Stimulated activated naive CD8-positive, alpha-beta T cell treated with anti-CD3 and anti-CD28 coated beads, Interleukin-15, Interleukin-2, amounts not matched to agents 100 ng/mL and 50 ng/mL, for 24 hours (primary cell): ENCODE data around the gene CCDC63.
"Not testable (repeated sequence)": the region's sequence is repeated elsewhere in the genome, so short reads cannot be mapped to it uniquely, and the experiment has no call there.

ENCODE experiments used
- H3K27ac Mint-ChIP-seq: one replicate; pipeline ENCODE4 v1.8.0; 2021; ENCODE audit warnings: mild to moderate bottlenecking, mixed read lengths
- H3K27me3 Mint-ChIP-seq: one replicate; pipeline ENCODE4 v1.8.0; 2021; ENCODE audit warnings: mixed read lengths
- H3K36me3 Mint-ChIP-seq: one replicate; pipeline ENCODE4 v1.8.0; 2021; ENCODE audit warnings: low read depth, mixed read lengths
- H3K4me1 Mint-ChIP-seq: one replicate; pipeline ENCODE4 v1.8.0; 2021; ENCODE audit warnings: low read depth, mixed read lengths
- H3K4me3 Mint-ChIP-seq: one replicate; pipeline ENCODE4 v1.8.0; 2021; ENCODE audit warnings: mild to moderate bottlenecking, mixed read lengths
- H3K9me3 Mint-ChIP-seq: one replicate; pipeline ENCODE4 v1.8.0; 2021; ENCODE audit warnings: mixed read lengths

CCDC63 gene

DNA sequence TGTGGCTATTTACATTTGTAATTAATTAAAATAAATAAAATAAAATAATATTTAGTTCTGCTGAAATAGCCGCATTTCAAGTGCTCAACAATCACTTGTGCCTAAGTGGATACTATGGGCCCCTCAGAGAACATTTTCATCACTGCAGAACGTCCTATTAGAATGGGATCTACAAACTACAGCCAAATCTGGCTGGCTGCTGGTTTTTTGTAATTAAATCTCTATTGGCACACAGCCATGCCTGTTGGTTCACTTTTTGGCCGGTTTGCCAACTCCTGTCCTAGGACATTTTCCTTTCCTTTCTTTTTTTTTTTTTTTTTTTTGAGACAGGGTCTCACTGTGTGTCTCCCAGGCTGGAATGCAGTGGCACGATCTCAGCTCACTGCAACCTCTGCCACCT lies 9.8 kb downstream of the CCDC63 start:
- Mint-ChIP-seq H3K36me3 (no peaks in the 10 kb centered on the region), H3K27ac (no peak overlapping the region), H3K9me3 (no peaks in the 10 kb centered on the region), H3K4me3 (no peak overlapping the region), H3K27me3 (no peaks in the 10 kb centered on the region), H3K4me1 (peaks cover 6% of the 10 kb centered on the region)

DNA sequence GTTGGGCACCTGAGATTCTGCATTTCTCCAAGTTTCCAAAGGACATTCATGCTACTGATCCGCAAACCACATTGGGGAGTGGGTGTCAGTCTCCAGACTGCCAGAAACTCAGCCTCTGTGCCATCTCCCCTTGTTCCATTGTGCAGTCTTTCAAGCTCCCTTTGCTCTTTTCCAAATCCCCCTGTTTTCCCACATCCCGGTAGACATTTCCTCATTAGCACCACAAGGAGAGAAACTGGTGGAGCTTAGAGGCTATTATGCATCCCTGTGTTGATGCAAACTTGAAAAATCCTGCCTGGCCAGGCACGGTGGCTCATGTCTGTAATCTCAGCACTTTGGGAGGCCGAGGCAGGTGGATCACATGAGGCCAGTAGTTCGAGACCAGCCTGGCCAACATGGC lies 10.7 kb downstream of the CCDC63 start:
- H3K36me3 Mint-ChIP-seq, result no peaks in the 10 kb centered on the region
- H3K4me3 Mint-ChIP-seq, result no peak overlapping the region
- no peak overlapping the region for H3K27ac Mint-ChIP-seq
- no peaks in the 10 kb centered on the region for H3K27me3 Mint-ChIP-seq
- no peaks in the 10 kb centered on the region for H3K9me3 Mint-ChIP-seq
- peaks cover 6% of the 10 kb centered on the region for H3K4me1 Mint-ChIP-seq

DNA sequence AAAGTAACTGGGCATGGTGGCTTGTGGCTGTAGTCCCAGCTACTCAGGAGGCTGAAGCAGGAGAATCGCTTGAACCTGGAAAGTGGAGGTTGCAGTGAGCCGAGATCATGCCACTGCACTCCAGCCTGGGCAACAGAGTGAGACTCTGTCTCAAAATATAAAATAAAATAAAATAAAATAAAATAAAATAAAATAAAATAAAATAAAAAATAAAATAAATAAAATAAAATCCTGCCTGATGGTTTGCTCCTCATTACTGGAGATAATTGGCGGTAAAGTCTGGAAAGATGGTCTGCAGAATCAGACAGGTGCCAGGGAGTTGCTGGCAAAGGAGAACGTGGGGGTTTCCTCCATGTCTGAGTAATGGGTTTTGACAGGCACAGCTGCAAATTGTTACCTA lies 11.2 kb downstream of the CCDC63 start:
- not testable (repeated sequence) for H3K4me3 Mint-ChIP-seq, H3K4me1 Mint-ChIP-seq, H3K27ac Mint-ChIP-seq, H3K9me3 Mint-ChIP-seq, H3K36me3 Mint-ChIP-seq, H3K27me3 Mint-ChIP-seq

- H3K4me1 Mint-ChIP-seq, result peaks cover 6% of the 10 kb centered on the region
- H3K27me3 Mint-ChIP-seq, result no peaks in the 10 kb centered on the region
- no peaks in the 10 kb centered on the region for H3K36me3 Mint-ChIP-seq
- no peak overlapping the region for H3K4me3 Mint-ChIP-seq
- H3K9me3 Mint-ChIP-seq, result no peaks in the 10 kb centered on the region
- no peak overlapping the region for H3K27ac Mint-ChIP-seq
Observed at GRCh38 chr12:110858848-110859247, 12.1 kb downstream of the CCDC63 start.

DNA sequence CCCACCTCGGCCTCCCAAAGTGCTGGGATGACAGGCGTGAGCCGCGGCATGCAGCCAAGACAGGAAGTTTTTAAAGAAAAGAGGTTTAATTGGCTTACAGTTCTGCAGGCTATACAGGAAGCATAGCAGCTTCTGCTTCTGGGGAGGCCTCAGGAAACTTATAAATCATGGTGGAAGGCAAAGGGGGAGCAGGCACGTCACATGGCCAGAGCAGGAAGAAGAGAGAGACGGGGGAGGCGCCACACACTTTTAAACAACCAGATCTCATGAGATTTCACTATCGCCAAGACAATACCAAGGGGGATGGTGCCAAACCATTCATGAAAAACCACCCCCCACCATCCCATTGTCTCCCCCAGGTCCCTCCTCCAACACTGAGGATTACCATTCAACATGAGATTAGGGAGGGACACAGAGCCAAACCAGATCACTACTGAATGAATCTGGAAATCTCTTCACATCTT lies 14.1 kb downstream of the CCDC63 start:
- Mint-ChIP-seq H3K4me3 (no peak overlapping the region), H3K27ac (no peak overlapping the region), H3K27me3 (no peaks in the 10 kb centered on the region), H3K36me3 (no peaks in the 10 kb centered on the region), H3K4me1 (peaks cover 6% of the 10 kb centered on the region), H3K9me3 (no peaks in the 10 kb centered on the region)

GRCh38 chr12:110861729-110862128 lies 14.9 kb downstream of the CCDC63 start:
- peaks cover 6% of the 10 kb centered on the region for H3K4me1 Mint-ChIP-seq
- no peak overlapping the region for H3K4me3 Mint-ChIP-seq
- no peaks in the 10 kb centered on the region for H3K27me3 Mint-ChIP-seq
- H3K9me3 Mint-ChIP-seq, result no peaks in the 10 kb centered on the region
- H3K27ac Mint-ChIP-seq, result no peak overlapping the region
- no peaks in the 10 kb centered on the region for H3K36me3 Mint-ChIP-seq

DNA sequence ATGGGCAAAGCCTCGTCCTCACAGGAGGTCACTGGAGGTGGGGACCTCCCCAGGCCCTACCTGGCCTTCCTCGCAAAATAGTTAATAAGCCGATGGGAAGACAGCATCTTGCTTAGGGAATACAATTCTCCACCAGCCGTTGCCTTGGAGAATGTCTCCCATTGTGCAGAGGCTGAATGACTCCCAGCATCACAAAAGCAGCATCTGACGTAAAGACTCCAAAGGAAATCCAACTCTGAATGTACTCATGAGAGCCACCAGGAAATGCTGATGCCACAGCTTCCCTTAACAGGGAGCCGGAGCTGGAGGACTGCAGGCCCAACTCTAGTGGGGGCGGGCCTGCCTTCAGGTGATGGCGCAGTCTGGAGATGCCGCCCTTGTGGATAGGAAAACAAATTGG lies 15.5 kb downstream of the CCDC63 start:
- H3K9me3 Mint-ChIP-seq, result no peaks in the 10 kb centered on the region
- H3K4me1 Mint-ChIP-seq, result peaks cover 6% of the 10 kb centered on the region
- H3K4me3 Mint-ChIP-seq, result no peak overlapping the region
- H3K27ac Mint-ChIP-seq, result no peak overlapping the region
- H3K27me3 Mint-ChIP-seq, result no peaks in the 10 kb centered on the region
- H3K36me3 Mint-ChIP-seq, result no peaks in the 10 kb centered on the region

GRCh38 chr12:110863161-110863560 lies 16.4 kb downstream of the CCDC63 start:
- Mint-ChIP-seq H3K27ac (no peak overlapping the region), H3K27me3 (no peaks in the 10 kb centered on the region), H3K9me3 (no peaks in the 10 kb centered on the region), H3K4me1 (peaks cover 6% of the 10 kb centered on the region), H3K36me3 (no peaks in the 10 kb centered on the region), H3K4me3 (no peak overlapping the region)

DNA sequence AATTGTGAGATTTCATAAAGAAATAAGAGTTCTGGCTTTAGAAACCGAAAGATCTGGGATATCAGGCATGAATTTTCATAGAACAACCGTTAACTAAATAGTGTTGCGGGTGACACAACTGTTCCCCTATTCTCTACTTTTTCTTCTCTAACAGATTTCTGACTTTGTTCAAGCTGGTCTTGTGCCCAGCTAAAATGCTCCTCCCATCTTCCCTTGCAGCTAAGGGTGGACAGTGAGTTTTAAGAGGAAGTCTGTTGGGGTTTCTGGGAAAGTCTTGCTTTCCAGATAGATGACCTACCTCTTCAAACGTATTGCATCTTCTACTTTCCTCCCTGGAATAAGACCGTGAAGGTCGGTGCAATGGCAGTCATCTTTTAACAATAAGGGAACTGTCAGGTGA lies 18.7 kb downstream of the CCDC63 start:
- no peaks in the 10 kb centered on the region for H3K36me3 Mint-ChIP-seq
- no peak overlapping the region for H3K27ac Mint-ChIP-seq
- peaks cover 6% of the 10 kb centered on the region for H3K4me1 Mint-ChIP-seq
- H3K4me3 Mint-ChIP-seq, result no peak overlapping the region
- no peaks in the 10 kb centered on the region for H3K9me3 Mint-ChIP-seq
- no peaks in the 10 kb centered on the region for H3K27me3 Mint-ChIP-seq

DNA sequence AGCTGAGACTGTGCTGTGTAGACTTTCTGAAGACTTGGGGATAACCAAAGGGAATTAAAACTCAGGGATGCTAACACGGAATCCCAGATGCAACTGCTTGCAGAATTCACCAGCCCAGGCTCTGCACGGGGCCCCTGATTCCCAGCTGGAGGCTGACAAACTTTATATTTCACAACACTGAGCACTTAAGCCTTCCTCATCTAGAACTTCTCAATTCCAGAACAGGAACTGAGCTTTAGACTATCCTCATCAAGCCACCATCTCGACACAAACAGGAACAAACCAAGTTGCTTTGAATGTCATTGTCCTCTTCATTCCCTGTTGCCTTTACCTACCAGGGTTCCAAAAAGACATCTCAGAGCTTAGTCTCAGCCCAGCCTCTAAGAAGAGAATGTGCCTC lies 22.2 kb downstream of the CCDC63 start:
- H3K9me3 Mint-ChIP-seq, result no peaks in the 10 kb centered on the region

GRCh38 chr12:110869803-110870202 lies 23.0 kb downstream of the CCDC63 start:
- H3K4me1 Mint-ChIP-seq, result no peaks in the 10 kb centered on the region
- H3K9me3 Mint-ChIP-seq, result no peaks in the 10 kb centered on the region

More for the DNA sequence above, 22.2 kb downstream of the CCDC63 start:
- Mint-ChIP-seq H3K4me1 (no peaks in the 10 kb centered on the region), H3K27ac (no peak overlapping the region), H3K4me3 (no peak overlapping the region), H3K27me3 (peaks cover 6% of the 10 kb centered on the region), H3K36me3 (no peaks in the 10 kb centered on the region)

GRCh38 chr12:110872100-110872499 lies 25.3 kb downstream of the CCDC63 start:
- Mint-ChIP-seq H3K27me3 (peaks cover 6% of the 10 kb centered on the region), H3K9me3 (no peaks in the 10 kb centered on the region), H3K36me3 (no peaks in the 10 kb centered on the region), H3K4me3 (no peak overlapping the region), H3K27ac (no peak overlapping the region), H3K4me1 (no peaks in the 10 kb centered on the region)

More at GRCh38 chr12:110869803-110870202, 23.0 kb downstream of the CCDC63 start:
- H3K27me3 Mint-ChIP-seq, result peaks cover 6% of the 10 kb centered on the region
- H3K36me3 Mint-ChIP-seq, result no peaks in the 10 kb centered on the region
- H3K4me3 Mint-ChIP-seq, result no peak overlapping the region
- no peak overlapping the region for H3K27ac Mint-ChIP-seq

DNA sequence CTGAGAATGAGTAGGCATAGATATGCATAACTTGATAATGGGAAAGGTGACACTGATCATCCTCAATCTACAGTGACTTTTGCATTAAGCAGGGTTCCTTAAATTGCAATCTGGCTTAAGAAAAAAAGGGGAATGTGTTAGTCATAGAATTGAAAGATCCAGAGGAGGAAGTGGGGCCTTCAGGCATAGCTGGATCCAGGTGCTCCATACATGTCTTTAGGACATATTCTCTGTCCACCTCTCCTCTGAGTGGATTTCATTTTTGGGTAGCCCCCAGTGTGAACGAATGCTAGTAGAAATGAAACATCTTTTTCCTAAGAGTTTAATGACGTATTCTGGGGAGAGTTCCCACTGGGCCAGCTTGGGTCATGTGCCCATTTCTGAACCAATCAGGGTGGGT lies 27.6 kb downstream of the CCDC63 start:
- Mint-ChIP-seq H3K4me1 (no peaks in the 10 kb centered on the region), H3K9me3 (no peaks in the 10 kb centered on the region), H3K4me3 (no peak overlapping the region), H3K27me3 (peaks cover 15% of the 10 kb centered on the region), H3K27ac (no peak overlapping the region), H3K36me3 (no peaks in the 10 kb centered on the region)

- H3K4me3 Mint-ChIP-seq, result no peak overlapping the region
- H3K9me3 Mint-ChIP-seq, result no peaks in the 10 kb centered on the region
- peaks cover 15% of the 10 kb centered on the region for H3K27me3 Mint-ChIP-seq
- H3K36me3 Mint-ChIP-seq, result no peaks in the 10 kb centered on the region
- H3K27ac Mint-ChIP-seq, result no peak overlapping the region
- H3K4me1 Mint-ChIP-seq, result no peaks in the 10 kb centered on the region
Observed at GRCh38 chr12:110874781-110875180, 28.0 kb downstream of the CCDC63 start.

GRCh38 chr12:110880651-110881050 lies 33.9 kb downstream of the CCDC63 start:
- Mint-ChIP-seq H3K4me3 (no peak overlapping the region), H3K9me3 (peaks cover 5% of the 10 kb centered on the region), H3K4me1 (no peaks in the 10 kb centered on the region), H3K27me3 (peaks cover 9% of the 10 kb centered on the region), H3K36me3 (no peaks in the 10 kb centered on the region), H3K27ac (peak overlapping the region; percentile 55)

DNA sequence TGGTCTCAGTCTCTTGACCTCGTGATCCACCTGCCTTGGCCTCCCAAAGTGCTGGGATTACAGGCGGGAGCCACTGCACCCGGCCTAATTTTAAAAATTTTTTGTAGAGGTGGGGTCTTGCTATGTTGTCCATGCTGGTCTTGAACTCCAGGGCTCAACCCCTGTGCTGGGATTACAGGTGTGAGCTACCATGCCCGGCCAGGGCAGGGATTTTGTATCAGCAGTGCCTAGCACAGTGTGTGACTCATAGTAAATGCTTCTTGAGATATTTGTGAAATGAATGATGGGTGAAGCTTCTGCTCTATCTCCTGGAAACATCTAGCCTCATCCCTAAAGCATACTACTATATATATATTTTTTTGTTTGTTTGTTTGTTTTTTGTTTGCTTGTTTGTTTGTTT lies 36.5 kb downstream of the CCDC63 start:
- H3K4me1 Mint-ChIP-seq, result peaks cover 4% of the 10 kb centered on the region

More for the DNA sequence above, 36.5 kb downstream of the CCDC63 start:
- H3K4me3 Mint-ChIP-seq, result no peak overlapping the region
- no peak overlapping the region for H3K27ac Mint-ChIP-seq
- peaks cover 5% of the 10 kb centered on the region for H3K9me3 Mint-ChIP-seq
- H3K36me3 Mint-ChIP-seq, result no peaks in the 10 kb centered on the region
- peaks cover 9% of the 10 kb centered on the region for H3K27me3 Mint-ChIP-seq
